ENCODE results near the gene FRAS1. TPM values are rescaled to one million over a fixed set of nuclear protein-coding genes. Genes with fewer than 3 reads are reported as not detected.

Gene FRAS1
- total and polyA plus RNA-seq, 9 of the 15 experiments (the other 6 are each of a cell fraction or from before 2014, with no cell fraction given), result under 0.01 to 0.11 (median 0.04) TPM; not detected in 2

- peak; percentile 17; the same call in 1 of the 2 replicates for TF ChIP-seq REST (IDR thresholded peaks at IDR 0.05; ENCODE audit: borderline replicate concordance)
- no peak for TF ChIP-seq REST (CRISPR knock-in tag; IDR thresholded peaks at IDR 0.05; ENCODE audit: low read depth)
- peak; percentile 64 for TF ChIP-seq ZNF311 (CRISPR knock-in tag; IDR thresholded peaks at IDR 0.05)
- peak; percentile 72; the same call in 1 of the 2 replicates for TF ChIP-seq ZNF584 (CRISPR knock-in tag; IDR thresholded peaks at IDR 0.05; ENCODE audit: low read depth)
- TF ChIP-seq FOXM1 (IDR thresholded peaks at IDR 0.05; ENCODE audit: low read depth), result peak; percentile 96
- no peak for TF ChIP-seq FOXM1 (CRISPR knock-in tag; IDR thresholded peaks at IDR 0.05; ENCODE audit: low read depth)
- peak; percentile 94 for TF ChIP-seq STAT5A (IDR thresholded peaks at IDR 0.05; ENCODE audit: borderline replicate concordance, low read length)
- TF ChIP-seq PHB2 (IDR thresholded peaks at IDR 0.05; ENCODE audit: low read depth), result peak; percentile 90
- peak; percentile 98 for TF ChIP-seq PML (IDR thresholded peaks at IDR 0.05; ENCODE audit: low read length)
- TF ChIP-seq NONO (IDR thresholded peaks at IDR 0.05; ENCODE audit: low read depth in 2 of 2, low read length in 1 of 2), result peak in 1 of 2 experiments; percentile 26; a peak in 1 of 4 replicates
- TF ChIP-seq ZNF445 (CRISPR knock-in tag; IDR thresholded peaks at IDR 0.05; ENCODE audit: low read depth), result 0 out of 2 replicates have a peak, but pooled peaks have one; percentile 68
- TF ChIP-seq ARID1B (IDR thresholded peaks at IDR 0.05), result peak; percentile 98
- TF ChIP-seq SMAD4 (CRISPR knock-in tag; conservative IDR thresholded peaks at IDR 0.05), result peak; percentile 78
- TF ChIP-seq SMARCC2 (IDR thresholded peaks at IDR 0.05; ENCODE audit: low read depth), result peak; percentile 87
- peak; percentile 93 to 96 for TF ChIP-seq TRIM24 (IDR thresholded peaks at IDR 0.05)
- peak; percentile 78; the same call in 1 of the 2 replicates for TF ChIP-seq ARID3A (IDR thresholded peaks at IDR 0.05; ENCODE audit: borderline replicate concordance, low read depth, low read length)
- TF ChIP-seq CREB1 (IDR thresholded peaks at IDR 0.05), result peak; percentile 46; the same call in 1 of the 2 replicates
- TF ChIP-seq CREB1 (CRISPR knock-in tag; IDR thresholded peaks at IDR 0.05), result no peak
- TF ChIP-seq CBX1 (IDR thresholded peaks at IDR 0.05; ENCODE audit: low read depth), result no peak
- TF ChIP-seq KLF16 (IDR thresholded peaks at IDR 0.05), result peak; percentile 96
- TF ChIP-seq SP1 (CRISPR knock-in tag; IDR thresholded peaks at IDR 0.05), result no peak
- 0 out of 2 replicates have a peak, but pooled peaks have one; percentile 53 for TF ChIP-seq FOXJ2 (tag; IDR thresholded peaks at IDR 0.05)
Measured at GRCh38 chr4:78484574-78484973, 427.5 kb downstream of the FRAS1 start (continued).
